Transverse colon (tissue), 3 donors: ENCODE measurements around the gene HSD11B2.

ENCODE experiments used
- CTCF ChIP-seq, 5 experiments: fragments of 200-600 bp in 3 of 5; fragments of 450-650 bp in 2 of 5; sonication (generic) in 3 of 5; IDR thresholded peaks; 1 replicate in 2 of 5; 2 replicates in 3 of 5; pipeline ENCODE4 v1.5.1; 2016 to 2017; ENCODE audit warnings: antibody characterized with exemption in 5 of 5, inconsistent platforms in 3 of 5, mild to moderate bottlenecking in 2 of 5, moderate library complexity in 1 of 5
- POLR2A ChIP-seq: fragments of 450-650 bp; IDR thresholded peaks from one replicate; pipeline ENCODE4 v1.6.1; 2016; ENCODE audit warnings: antibody characterized with exemption, mild to moderate bottlenecking, moderate library complexity

- TF ChIP-seq POLR2A = no peak
- no peak for TF ChIP-seq CTCF (IDR thresholded peaks at IDR 0.05)
These were observed 35.3 kb upstream of the HSD11B2 start for GRCh38 chr16:67395458-67396158.
